H1 (cell line): ENCODE results near the gene MR1. TPM values are rescaled to one million over a fixed set of nuclear protein-coding genes. Genes with fewer than 3 reads are reported as not detected.

ENCODE experiments used
- ASH2L ChIP-seq: fragments of 200-600, 300-600 bp; sonication (generic); IDR thresholded peaks from one replicate; pipeline ENCODE4 v1.7.1; 2017; ENCODE audit warnings: low read length
- BRCA1 ChIP-seq: IDR thresholded peaks from 2 replicates; pipeline ENCODE4 v1.6.1; 2012; ENCODE audit warnings: low read depth, low read length, improper control_type of control experiment
- CHD1 ChIP-seq: IDR thresholded peaks from 2 replicates; pipeline ENCODE4 v1.6.1; 2012; ENCODE audit warnings: low read depth, low read length, improper control_type of control experiment
- EZH2 ChIP-seq: fragments of 200-600 bp; sonication (generic); IDR thresholded peaks from 2 replicates; pipeline ENCODE4 v1.7.1; 2012; ENCODE audit warnings: low read depth, mild to moderate bottlenecking, moderate library complexity, low read length, inconsistent platforms; ENCODE audit not compliant: severe bottlenecking
- KDM4A ChIP-seq: IDR thresholded peaks from one replicate; pipeline ENCODE4 v1.7.1; 2012; ENCODE audit warnings: low read depth, mild to moderate bottlenecking, moderate library complexity, low read length, inconsistent platforms; ENCODE audit not compliant: severe bottlenecking
- KDM5A ChIP-seq: fragments of 200-600 bp; IDR thresholded peaks from 2 replicates; pipeline ENCODE4 v1.7.1; 2012; ENCODE audit warnings: mild to moderate bottlenecking, low read length, inconsistent platforms, mixed read lengths
- PHF8 ChIP-seq: fragments of 200-600 bp; sonication (generic); conservative IDR thresholded peaks from 2 replicates; pipeline ENCODE4 v1.7.1; 2012; ENCODE audit warnings: low read depth, mild to moderate bottlenecking, inconsistent platforms, low read length, moderate library complexity
- SP1 ChIP-seq: IDR thresholded peaks from 2 replicates; pipeline ENCODE4 v1.6.1; 2011; ENCODE audit warnings: low read depth, low read length
- SRF ChIP-seq: IDR thresholded peaks from 2 replicates; pipeline ENCODE4 v1.6.1; 2011; ENCODE audit warnings: mild to moderate bottlenecking, low read depth, low read length, moderate library complexity
- polyA plus RNA-seq, 7 experiments: library from polyadenylated mRNA; depleted of rRNA in 3 of 7; stranded (reverse) in 5 of 7; unstranded in 2 of 7; fragments of >200 nt in 5 of 7; fragments of 200-250 nt in 2 of 7; gene quantifications; 1 replicate in 5 of 7; 2 replicates in 1 of 7; 4 replicates in 1 of 7; pipeline versions ENCODE4 v1.2.1 to v1.2.3, GENCODE V29; 2011 to 2013; ENCODE audit warnings: missing spikeins in 2 of 7, mixed read lengths in 2 of 7
- total RNA-seq: library from RNA; stranded (reverse); fragmentation: NEBNext Ultra II Directional; extraction: Animal tissue kit (Norgen Biotek cat#: 25700); gene quantifications from 2 replicates; pipeline ENCODE4 v1.2.1, GENCODE V29; 2021
- TF ChIP-seq, protein P1 (sequence below): fragments of 300-600 bp; sonication (generic); IDR thresholded peaks from 2 replicates; pipeline ENCODE4 v1.7.1; 2012; ENCODE audit warnings: low read length, moderate library complexity, mild to moderate bottlenecking, inconsistent platforms; ENCODE audit not compliant: insufficient replicate concordance

Gene MR1
- total and polyA plus RNA-seq, 2 of the 8 experiments (the other 6 are each of a cell fraction or from before 2014, with no cell fraction given) = 0.09 TPM; not detected in 1

DNA sequence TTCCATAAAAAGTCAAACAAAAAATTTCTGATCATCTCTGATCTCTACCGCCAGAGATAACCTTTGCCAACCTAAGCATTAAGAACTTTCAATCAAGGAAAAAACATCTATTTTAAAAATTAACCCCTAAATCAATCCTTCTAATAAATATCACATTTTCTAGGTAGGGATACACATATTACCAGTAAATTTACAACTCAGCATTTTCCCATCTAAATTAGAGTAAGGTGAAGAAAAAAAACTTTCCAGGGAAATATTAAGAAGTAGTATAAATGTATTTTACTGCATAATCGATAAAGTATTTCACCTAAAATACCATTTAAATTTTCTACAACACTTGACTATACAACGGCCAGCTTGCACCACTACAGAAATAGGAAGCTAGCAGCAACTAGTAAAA lies 12.6 kb upstream of the MR1 start (continued):
- no peak for TF ChIP-seq PHF8
- no peak for TF ChIP-seq KDM5A
- TF ChIP-seq EZH2 = no peak
- no peak for TF ChIP-seq ASH2L
- TF ChIP-seq, protein P1, sequence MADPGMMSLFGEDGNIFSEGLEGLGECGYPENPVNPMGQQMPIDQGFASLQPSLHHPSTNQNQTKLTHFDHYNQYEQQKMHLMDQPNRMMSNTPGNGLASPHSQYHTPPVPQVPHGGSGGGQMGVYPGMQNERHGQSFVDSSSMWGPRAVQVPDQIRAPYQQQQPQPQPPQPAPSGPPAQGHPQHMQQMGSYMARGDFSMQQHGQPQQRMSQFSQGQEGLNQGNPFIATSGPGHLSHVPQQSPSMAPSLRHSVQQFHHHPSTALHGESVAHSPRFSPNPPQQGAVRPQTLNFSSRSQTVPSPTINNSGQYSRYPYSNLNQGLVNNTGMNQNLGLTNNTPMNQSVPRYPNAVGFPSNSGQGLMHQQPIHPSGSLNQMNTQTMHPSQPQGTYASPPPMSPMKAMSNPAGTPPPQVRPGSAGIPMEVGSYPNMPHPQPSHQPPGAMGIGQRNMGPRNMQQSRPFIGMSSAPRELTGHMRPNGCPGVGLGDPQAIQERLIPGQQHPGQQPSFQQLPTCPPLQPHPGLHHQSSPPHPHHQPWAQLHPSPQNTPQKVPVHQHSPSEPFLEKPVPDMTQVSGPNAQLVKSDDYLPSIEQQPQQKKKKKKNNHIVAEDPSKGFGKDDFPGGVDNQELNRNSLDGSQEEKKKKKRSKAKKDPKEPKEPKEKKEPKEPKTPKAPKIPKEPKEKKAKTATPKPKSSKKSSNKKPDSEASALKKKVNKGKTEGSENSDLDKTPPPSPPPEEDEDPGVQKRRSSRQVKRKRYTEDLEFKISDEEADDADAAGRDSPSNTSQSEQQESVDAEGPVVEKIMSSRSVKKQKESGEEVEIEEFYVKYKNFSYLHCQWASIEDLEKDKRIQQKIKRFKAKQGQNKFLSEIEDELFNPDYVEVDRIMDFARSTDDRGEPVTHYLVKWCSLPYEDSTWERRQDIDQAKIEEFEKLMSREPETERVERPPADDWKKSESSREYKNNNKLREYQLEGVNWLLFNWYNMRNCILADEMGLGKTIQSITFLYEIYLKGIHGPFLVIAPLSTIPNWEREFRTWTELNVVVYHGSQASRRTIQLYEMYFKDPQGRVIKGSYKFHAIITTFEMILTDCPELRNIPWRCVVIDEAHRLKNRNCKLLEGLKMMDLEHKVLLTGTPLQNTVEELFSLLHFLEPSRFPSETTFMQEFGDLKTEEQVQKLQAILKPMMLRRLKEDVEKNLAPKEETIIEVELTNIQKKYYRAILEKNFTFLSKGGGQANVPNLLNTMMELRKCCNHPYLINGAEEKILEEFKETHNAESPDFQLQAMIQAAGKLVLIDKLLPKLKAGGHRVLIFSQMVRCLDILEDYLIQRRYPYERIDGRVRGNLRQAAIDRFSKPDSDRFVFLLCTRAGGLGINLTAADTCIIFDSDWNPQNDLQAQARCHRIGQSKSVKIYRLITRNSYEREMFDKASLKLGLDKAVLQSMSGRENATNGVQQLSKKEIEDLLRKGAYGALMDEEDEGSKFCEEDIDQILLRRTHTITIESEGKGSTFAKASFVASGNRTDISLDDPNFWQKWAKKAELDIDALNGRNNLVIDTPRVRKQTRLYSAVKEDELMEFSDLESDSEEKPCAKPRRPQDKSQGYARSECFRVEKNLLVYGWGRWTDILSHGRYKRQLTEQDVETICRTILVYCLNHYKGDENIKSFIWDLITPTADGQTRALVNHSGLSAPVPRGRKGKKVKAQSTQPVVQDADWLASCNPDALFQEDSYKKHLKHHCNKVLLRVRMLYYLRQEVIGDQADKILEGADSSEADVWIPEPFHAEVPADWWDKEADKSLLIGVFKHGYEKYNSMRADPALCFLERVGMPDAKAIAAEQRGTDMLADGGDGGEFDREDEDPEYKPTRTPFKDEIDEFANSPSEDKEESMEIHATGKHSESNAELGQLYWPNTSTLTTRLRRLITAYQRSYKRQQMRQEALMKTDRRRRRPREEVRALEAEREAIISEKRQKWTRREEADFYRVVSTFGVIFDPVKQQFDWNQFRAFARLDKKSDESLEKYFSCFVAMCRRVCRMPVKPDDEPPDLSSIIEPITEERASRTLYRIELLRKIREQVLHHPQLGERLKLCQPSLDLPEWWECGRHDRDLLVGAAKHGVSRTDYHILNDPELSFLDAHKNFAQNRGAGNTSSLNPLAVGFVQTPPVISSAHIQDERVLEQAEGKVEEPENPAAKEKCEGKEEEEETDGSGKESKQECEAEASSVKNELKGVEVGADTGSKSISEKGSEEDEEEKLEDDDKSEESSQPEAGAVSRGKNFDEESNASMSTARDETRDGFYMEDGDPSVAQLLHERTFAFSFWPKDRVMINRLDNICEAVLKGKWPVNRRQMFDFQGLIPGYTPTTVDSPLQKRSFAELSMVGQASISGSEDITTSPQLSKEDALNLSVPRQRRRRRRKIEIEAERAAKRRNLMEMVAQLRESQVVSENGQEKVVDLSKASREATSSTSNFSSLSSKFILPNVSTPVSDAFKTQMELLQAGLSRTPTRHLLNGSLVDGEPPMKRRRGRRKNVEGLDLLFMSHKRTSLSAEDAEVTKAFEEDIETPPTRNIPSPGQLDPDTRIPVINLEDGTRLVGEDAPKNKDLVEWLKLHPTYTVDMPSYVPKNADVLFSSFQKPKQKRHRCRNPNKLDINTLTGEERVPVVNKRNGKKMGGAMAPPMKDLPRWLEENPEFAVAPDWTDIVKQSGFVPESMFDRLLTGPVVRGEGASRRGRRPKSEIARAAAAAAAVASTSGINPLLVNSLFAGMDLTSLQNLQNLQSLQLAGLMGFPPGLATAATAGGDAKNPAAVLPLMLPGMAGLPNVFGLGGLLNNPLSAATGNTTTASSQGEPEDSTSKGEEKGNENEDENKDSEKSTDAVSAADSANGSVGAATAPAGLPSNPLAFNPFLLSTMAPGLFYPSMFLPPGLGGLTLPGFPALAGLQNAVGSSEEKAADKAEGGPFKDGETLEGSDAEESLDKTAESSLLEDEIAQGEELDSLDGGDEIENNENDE = no peak
- TF ChIP-seq BRCA1 = no peak
- TF ChIP-seq SP1 = no peak
- TF ChIP-seq KDM4A = no peak
- no peak for TF ChIP-seq SRF
- TF ChIP-seq CHD1 = no peak
